BE2C (cell line): ENCODE data around the gene OSBP.

Source experiments
- DNase-seq: peaks from one replicate; pipeline ENCODE4 v3.0.0-alpha.2; 2020
- H3K27me3 ChIP-seq: fragments of 250-450 bp; sonication (Bioruptor Pico); 2 replicates; pipeline ENCODE4 v1.5.1; 2020; ENCODE audit warnings: mild to moderate bottlenecking
- H3K36me3 ChIP-seq: fragments of 250-450 bp; sonication (Bioruptor Pico); 2 replicates; pipeline ENCODE4 v1.5.1; 2020; ENCODE audit warnings: mild to moderate bottlenecking
- H3K4me1 ChIP-seq: fragments of 250-450 bp; sonication (Bioruptor Pico); 2 replicates; pipeline ENCODE4 v1.5.1; 2020
- H3K4me3 ChIP-seq: 2 replicates; pipeline ENCODE4 v1.5.1; 2011; ENCODE audit warnings: low read depth, low read length
- H3K9me3 ChIP-seq: fragments of 250-450 bp; sonication (Bioruptor Pico); 2 replicates; pipeline ENCODE4 v1.5.1; 2020
- CTCF ChIP-seq: IDR thresholded peaks from 2 replicates; pipeline ENCODE4 v1.5.1; 2012; ENCODE audit warnings: mild to moderate bottlenecking, low read depth, low read length

OSBP gene

DNA sequence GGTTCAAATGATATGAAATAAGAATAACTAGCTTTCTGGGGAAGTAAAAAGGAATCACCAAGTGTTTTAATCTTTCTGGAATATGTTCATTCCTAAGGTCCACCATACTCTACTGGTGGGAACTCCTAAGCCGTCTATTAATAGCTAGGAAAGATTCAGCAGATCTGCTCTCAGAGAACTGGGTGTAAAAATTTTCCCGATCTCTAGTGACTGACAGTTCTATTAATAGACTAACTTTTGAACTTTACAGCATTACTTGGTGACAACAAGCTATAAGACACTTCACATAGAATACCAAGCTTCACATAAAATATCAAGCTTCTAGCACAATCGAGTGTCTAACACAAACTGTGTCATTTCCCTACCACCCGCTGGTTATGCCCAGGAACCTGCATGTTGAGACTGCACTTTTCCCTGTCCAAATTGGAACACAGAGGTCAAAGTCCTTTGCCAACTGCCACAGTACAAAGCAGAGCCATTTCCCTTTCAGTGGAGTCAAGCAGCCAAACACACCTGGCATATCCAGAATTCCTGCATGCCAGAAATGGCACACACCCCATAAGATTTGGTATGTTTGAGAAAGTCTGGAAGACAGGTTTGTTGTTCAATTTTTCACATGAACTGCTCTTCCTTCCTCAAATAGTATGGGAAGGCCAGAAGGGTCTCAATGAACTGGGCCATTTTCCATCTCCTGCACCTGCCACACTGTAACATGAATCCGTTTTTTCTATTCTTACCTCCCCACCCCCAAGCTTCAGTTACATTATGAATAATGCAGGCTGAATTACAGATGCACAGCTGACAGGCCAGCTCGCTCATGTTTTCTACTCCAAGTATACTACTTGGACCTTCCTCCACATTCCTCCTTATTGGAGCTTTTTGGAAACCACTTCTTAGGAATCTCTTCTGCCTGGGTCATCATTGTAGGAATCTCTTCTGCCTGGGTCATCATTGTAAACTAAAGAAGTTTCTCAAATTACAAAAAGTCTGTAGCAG is 3.7 kb downstream of the OSBP start:
- H3K4me1 ChIP-seq: no peaks in the 10 kb centered on the region
- H3K4me3 ChIP-seq: no peak overlapping the region
- peaks cover 2% of the 10 kb centered on the region for H3K36me3 ChIP-seq
- H3K9me3 ChIP-seq: no peaks in the 10 kb centered on the region
- no peak for TF ChIP-seq CTCF
- DNase-seq: no peak
- H3K27me3 ChIP-seq: no peaks in the 10 kb centered on the region

- no peak for DNase-seq
- H3K9me3 ChIP-seq: no peaks in the 10 kb centered on the region
- no peak for TF ChIP-seq CTCF
- peaks cover 5% of the 10 kb centered on the region for H3K36me3 ChIP-seq
- no peak overlapping the region for H3K4me3 ChIP-seq
- H3K4me1 ChIP-seq: no peaks in the 10 kb centered on the region
- H3K27me3 ChIP-seq: no peaks in the 10 kb centered on the region
Measured at GRCh38 chr11:59610289-59610688, 5.3 kb downstream of the OSBP start.

DNA sequence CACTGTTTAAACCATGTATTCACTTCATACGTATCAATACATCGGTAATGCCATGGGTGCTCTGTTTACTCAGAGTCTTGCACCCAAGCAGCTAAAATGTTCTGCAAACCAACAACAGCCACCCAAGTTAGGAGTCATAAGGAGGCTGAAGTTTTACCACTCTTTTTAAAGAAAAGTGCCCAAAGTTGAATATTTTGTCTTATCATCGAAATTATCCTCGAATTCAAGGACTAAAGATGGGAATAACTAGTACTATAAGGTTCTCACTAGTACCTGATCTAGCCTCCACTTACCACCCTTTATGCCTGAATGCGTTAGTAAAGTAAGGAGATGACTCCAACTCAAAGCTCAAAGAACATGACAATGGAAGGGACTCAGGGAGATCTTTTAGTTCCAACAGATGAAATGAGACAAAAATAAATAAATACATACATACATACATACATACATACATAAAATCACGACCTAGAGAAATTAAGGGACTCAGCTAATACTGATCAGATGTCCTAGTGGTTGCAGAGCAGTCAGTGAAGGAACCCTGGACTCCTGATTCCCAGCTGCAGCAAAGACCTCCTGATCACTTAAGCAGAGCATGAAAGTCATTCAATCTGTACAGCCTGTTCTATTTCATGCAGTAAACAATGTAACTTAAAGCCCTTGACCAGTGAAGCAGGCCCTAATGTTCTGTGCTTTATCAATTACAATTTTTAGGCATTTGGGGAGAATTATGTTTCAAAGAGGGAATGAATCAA is 7.7 kb downstream of the OSBP start:
- Histone ChIP-seq H3K36me3 (peaks cover 5% of the 10 kb centered on the region), H3K9me3 (no peaks in the 10 kb centered on the region), H3K4me3 (no peak overlapping the region), H3K27me3 (no peaks in the 10 kb centered on the region), H3K4me1 (no peaks in the 10 kb centered on the region)
- no peak for TF ChIP-seq CTCF
- DNase-seq: no peak

DNA sequence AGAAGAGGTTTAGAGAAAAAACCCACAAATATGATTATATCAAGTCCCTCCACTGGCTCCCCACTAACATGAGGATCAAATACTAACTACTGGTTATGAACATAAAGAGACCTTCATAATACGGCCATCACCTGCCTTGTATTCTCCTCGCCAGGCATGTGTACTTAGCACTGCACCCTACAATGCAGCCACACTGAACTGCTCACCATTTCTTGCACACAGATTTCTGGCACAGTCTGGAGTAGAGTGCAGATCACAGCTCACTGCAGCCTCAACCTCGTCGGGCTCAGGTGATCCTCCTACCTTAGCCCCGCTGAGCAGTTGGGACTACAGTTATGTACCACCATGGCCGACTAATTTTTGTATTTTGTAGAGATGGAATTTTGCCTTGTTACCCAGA is 13.1 kb downstream of the OSBP start:
- peaks cover 5% of the 10 kb centered on the region for H3K36me3 ChIP-seq
- no peaks in the 10 kb centered on the region for H3K4me1 ChIP-seq
- no peaks in the 10 kb centered on the region for H3K9me3 ChIP-seq
- no peak for DNase-seq
- TF ChIP-seq CTCF: no peak
- no peak overlapping the region for H3K4me3 ChIP-seq
- no peaks in the 10 kb centered on the region for H3K27me3 ChIP-seq

GRCh38 chr11:59601788-59602187 is 13.8 kb downstream of the OSBP start:
- Histone ChIP-seq H3K4me3 (no peak overlapping the region), H3K9me3 (no peaks in the 10 kb centered on the region), H3K36me3 (peaks cover 5% of the 10 kb centered on the region), H3K4me1 (no peaks in the 10 kb centered on the region), H3K27me3 (no peaks in the 10 kb centered on the region)
- DNase-seq: no peak
- TF ChIP-seq CTCF: no peak
